ENCODE data around the gene CLPTM1.
"Not testable (repeated sequence)": the region's sequence is repeated elsewhere in the genome, so short reads cannot be mapped to it uniquely, and the experiment has no call there.

Gene CLPTM1

DNA sequence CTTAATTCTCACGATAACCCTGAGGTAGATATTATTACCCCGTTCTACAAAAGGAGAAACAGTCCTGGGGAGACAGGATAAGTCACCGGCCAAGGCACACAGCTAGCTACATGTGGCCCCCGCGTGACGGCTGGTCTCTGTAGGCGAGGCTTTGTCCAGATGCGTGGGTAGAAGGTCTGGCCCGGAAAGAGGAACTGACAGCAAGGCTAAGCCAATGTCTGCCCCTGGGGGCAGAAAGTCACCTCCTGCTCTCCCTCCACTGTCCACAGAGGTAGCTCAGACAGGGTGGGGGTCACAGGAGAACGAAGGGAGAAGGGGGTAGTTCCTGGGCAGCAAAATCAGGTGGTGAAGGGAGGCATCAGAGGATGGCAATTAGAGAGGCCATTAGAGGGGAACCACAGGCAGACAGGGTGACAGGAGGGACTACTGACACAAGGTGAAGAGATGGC lies 11.4 kb upstream of the CLPTM1 start:
- DNase-seq (ENCODE audit: low spot score): no peak

DNA sequence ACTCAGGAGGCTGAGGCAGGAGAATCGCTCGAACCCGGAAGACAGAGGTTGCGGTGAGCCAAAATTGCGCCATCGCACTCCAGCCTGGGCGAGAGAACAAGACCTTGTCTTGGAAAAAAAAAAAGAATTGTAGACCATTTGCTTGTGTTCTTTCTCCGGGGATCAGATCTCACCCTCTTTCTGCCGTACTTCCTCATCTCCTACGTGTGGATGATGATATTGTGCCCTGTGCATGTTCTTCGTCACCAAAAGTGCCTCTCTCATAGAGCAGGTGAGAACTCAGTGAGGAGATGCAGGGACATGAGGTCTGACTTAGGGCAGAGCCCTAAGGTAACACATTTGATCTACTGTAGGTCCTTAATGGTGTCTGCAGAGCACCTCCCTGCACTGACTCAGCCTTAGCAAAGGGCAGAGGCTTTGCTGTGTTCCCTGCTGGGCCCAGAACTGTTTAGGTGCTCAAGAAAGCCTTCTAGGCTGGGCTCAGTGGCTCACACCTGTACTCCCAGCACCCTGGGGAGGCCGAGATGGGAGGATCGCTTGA lies 8.1 kb upstream of the CLPTM1 start:
- DNase-seq (ENCODE audit: low spot score): no peak

DNA sequence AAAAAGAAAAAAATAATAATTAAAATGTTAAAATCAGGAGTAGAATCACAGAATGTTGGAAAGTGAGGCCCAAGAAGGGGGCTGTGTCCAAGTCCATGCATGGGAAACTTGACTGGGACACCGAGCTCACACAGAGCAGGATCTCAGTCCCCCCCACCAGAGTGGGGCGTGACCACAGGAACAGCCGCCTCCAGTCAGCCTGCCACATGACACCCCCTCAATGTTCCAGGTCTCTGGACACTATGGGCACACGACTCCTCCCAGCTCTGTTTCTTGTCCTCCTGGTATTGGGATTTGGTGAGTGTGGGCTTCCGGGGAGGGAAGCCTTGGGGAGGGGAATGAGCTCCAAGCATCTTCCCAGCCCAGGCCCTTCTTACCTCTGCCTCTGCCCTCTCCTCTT lies 6.9 kb upstream of the CLPTM1 start:
- DNase-seq (ENCODE audit: low spot score): no peak

DNA sequence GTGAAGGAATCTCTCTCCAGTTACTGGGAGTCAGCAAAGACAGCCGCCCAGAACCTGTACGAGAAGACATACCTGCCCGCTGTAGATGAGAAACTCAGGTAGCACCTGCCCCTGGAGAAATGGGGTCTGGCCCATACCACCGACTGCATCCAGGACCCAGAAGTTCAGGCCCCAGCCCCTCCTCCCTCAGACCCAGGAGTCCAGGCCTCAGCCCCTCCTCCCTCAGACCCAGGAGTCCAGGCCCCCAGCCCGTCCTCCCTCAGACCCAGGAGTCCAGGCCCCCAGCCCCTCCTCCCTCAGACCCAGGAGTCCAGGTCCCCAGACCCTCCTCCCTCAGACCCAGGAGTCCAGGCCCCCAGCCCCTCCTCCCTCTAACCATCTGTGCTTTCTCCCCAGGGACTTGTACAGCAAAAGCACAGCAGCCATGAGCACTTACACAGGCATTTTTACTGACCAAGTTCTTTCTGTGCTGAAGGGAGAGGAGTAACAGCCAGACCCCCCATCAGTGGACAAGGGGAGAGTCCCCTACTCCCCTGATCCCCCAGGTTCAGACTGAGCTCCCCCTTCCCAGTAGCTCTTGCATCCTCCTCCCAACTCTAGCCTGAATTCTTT lies 6.3 kb upstream of the CLPTM1 start:
- no peak for DNase-seq (ENCODE audit: low spot score)

DNA sequence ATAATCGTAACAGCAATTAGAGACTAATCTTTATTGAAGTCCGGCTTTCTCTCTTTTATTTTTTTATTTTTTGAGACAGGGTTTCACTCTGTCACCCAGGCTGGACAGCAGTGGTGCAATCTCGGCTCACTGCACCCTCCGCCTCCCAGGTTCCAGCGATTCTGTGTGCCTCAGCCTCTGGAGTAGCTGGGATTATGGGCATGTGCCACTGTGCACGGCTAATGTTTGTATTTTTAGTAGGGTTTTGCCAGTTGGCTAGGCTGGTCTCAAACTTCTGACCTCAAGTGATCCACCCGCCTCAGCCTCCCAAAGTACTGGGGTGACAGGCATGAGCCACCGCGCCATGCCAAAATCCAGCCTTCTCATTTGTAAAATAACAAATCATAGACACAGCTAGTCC lies 5.6 kb upstream of the CLPTM1 start:
- DNase-seq (ENCODE audit: low spot score): no peak

DNA sequence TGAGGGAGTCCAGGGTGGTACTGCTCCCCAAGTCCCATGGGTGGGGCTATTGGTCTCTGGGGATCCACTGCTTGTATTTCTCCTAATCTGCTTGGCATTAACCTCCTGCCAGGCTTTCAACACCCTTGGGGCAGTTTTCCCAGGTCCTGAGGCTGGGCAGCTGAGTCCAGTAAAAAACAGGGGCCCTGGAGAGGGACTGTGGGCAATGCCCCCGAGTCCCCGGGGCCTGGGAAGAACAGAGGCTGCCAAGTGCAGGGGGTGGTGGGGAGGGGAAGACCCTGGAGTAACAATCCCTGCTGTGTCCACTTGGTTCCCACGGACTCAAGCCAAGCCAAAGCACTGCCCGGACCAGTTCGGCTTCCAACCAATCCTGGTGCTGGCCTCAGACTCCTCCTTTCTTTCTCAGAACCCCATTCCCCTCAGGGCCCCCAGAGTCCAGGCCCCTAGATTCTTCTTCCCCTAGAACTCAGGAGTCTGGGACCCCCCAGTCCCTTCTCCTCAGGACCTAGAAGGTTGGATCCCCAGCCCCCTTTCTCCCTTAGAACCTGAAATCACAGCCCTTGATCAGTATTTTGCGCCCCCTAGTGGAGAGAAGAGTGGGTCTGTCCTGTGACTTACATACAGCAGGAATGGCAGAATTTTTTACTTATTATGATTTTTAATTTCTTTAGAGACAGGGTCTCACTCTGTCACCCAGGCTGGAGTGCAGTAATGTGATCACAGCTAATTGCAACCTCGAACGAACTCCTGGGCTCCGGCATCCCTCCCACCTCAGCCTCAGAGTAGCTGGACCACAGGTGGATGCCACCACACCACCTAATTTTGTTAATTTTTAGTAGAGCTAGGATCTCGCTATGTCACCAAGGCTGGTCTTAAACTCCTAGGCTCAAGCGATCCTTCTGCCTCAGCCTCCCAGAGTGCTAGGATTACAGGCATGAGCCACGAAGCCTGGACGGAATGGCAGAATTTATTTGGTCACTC lies 3.7 kb upstream of the CLPTM1 start:
- DNase-seq (ENCODE audit: low spot score): peak; percentile 84

DNA sequence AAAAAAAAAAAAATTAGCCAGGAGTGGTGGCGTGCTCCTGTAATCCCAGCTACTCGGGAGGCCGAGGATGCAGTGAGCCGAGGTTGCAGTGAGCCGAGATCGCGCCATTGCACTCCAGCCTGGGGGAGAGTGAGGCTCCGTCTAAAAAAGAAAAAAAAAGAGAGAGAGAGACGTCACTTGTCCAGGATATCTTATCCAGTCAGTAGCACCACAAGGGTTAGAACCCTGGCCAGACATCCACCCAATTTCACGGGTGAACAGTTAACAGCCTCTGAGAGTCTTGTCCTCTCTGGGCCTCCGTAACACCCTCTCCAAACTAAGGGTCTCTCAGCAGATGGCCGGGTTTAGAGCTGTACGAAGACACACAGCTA lies 917 bp upstream of the CLPTM1 start:
- DNase-seq (ENCODE audit: low spot score): no peak

DNA sequence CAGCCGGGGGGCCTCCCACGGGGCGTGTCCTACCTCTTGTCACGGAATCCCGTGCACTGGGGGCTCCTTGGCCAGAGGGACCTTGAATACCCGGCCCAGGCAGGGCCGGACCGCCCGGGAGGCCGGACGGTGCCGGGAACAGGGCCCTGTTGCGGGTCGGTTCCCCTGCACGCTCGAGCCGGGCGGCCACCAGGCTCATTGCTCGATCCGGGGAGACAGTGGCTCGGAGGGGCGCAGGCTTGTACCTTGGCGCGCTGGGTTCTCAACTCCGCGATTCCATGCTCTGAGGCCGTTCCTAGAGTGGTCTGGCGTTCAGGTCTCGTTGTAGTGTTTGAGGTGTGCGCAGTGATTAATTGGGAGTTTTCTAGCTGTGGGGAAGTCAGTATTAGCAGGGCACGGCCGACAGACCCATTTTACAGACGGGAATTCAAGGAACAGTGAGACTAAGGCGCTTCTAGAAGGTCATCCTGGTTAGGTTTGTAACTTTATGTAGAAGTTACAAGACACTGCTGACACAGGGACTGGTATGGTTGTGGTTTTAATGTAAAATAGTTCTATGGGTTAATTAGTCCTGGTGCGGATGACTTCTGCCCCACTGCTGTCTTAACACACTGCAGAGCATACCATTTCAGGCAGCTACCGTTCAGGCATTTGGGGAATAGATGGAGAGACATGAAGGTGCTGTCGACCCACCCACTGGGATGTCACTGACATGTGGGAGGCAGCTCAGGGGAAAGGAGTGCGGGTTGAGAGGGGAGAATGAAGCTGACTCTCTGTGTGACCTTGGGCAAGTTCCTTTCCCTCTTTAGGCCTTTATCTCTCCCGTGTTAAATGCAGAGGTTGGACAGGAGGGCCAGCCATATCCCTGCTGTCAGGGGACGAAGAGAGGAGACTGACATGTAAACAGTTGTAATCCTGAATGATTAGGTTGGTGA lies 592 bp downstream of the CLPTM1 start:
- no peak for DNase-seq (ENCODE audit: low spot score)

DNA sequence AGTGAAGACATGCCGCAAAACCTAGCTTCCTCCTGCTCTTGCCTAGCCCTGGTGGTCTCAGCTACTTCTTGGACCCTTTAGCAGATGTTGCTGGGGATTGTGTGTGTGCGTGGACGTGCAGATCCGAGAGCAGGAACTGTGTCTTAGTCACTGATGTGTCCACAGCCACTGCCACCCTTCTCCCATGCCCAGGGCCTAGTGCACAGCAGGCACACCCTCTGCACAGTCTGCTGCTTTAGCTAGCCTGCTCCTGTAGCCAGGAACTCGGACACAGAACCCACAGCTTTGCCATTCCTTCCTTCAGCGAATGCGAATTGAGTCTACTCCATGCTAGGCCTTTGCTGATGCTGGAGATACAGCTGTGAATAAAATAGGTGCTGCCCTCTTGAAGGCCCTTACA lies 2.3 kb downstream of the CLPTM1 start:
- no peak for DNase-seq (ENCODE audit: low spot score)

DNA sequence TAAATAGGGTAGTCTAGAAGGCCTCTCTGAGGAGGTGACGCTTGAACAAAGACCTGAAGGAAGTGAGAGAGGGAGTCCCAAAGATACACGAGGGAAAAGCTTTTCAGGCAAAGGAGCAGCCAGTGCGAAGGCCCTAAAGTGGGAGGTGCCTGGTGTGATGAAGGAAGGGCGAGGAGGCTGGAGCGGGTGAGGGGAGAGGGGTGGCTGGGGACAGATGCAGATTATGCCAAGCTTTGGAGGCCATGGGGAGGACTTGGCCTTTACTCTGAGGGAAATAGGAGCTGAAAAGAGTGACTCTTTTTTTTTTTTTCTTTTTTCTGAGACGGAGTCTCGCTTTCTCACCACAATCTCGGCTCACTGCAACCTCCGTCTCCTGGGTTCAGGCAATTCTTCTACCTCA lies 2.9 kb downstream of the CLPTM1 start:
- DNase-seq (ENCODE audit: low spot score): no peak

DNA sequence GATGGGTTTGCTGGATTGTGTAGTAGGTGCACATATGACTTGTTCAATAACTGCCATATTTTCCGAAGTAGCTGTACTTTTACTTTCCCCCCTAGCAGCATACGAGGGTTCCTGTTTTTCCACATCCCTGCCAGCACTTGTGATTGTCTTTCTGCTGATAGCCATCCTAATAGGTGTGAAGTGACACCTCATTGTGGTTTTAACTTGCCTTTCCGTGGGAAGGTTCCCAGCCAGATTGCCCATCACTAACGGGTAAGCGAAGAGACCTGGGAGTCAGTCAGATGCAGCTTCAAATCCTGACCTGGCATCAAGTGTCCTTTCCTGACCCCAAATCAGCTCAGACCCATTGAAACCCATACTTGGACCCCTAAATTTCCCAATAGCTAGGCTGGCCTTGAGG lies 4.5 kb downstream of the CLPTM1 start:
- no peak for DNase-seq (ENCODE audit: low spot score)

DNA sequence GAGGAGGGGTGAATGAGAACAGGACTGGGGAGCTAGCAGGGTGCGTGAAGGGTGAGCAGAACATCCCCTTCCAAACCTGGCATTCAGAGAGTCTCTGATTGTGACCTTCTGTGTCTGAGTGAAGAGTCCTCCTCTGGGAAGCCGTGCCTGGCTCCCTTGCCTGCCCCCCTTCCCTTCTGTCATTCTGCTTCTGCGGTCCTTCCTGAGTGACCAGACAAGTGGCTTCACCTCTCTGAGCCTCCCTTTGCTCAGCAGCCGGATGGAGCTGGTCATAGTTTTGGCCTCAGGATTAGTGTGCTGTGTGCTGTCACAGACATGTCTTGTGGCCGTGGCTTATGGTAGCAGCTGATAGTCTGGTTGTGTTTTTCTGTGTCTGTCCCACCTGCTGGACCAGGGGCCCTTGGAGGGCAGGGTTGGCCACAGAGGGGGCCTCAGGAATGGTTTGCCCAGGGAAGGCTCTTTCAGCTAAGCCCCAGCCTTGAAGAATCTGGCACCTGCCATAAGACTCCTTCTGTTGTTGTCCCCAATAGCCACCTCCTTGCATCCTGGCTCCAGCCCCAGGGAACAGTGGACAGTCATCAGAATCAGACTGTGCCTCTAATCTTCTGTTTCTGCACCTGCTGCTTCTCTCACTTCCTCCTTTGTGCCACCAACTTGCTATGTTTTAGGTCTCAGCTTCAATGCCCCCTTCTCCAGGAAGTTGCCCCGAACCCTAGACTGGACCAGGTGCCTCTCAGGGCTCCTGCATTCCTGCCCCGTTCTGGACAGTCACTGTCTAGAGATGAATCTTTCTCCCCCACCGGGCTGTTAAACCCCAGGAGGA lies 5.9 kb downstream of the CLPTM1 start:
- DNase-seq (ENCODE audit: low spot score): no peak

DNA sequence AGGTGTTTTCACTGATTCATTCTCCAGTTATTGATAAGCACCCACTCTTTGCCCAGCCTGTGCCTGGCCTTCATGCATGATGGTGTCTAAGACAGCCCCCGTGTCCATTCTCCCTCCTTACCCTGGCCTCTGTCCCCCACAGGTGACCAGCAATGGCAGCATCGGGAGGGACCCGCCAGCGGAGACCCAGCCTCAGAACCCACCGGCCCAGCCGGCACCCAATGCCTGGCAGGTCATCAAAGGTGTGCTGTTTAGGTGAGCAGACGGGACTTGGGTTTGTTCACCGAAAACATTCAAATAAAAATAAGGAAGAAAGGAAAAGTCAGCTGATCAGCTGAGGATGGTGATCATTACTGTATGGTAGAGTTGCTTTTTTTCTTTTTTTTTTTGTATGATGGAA lies 6.6 kb downstream of the CLPTM1 start:
- DNase-seq (ENCODE audit: low spot score): no peak

DNA sequence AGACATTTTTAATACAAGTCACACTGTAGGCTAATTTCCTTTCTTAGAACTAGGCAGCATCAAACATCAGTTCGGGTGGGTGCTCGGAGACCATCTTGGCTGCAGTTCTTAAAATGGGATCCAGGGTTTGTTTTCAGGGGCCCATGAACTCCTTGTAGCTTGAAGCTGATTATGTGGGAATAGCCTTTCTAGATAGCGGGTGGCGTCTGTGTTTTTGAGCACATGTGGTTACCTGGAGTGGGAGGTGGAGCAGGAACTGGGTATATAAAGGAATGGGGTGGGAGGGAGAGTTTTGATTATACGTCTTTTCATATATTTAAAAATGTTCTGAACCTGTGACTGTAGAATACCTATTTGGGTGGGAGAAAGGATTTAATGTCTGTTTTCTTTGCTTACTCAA lies 12.9 kb downstream of the CLPTM1 start:
- DNase-seq (ENCODE audit: low spot score): no peak

DNA sequence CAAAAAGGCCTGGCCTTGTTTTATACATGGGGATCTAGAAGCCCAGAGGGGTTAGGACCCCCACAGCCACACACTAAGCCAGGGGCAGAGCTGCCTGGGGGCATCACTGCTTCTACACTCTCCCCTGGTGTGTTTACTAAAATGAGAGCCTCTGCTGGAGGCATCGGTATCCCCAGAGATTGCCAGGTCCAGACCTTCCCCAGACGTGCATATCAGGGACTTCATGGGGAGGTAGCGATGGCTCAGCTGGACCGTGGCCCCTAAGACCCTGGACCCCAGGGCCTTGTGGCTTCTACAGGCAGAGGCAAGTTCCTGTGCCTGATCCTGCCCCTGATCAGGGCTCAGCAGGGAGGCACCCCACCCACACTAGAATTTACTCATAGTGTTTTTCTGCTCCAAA lies 13.5 kb downstream of the CLPTM1 start:
- DNase-seq (ENCODE audit: low spot score): no peak

DNA sequence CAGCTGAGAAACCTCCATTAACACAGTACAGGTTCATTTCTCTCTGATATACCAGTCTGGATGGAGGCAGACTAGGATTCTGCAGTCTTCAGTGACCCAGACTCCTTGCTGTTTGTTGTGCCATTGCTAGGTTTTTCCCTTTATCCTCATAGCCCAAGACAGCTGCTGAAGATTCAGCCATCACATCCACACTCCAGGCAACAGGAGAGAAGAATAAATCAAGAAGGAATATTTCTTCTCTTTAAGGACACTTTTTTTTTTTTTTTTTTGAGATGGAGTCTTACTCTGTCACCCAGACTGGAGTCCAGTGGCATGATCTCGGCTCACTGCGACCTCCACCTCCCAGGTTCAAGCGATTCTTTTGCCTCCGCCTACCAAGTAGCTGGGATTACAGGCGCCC lies 14.3 kb downstream of the CLPTM1 start:
- no peak for DNase-seq (ENCODE audit: low spot score)

DNA sequence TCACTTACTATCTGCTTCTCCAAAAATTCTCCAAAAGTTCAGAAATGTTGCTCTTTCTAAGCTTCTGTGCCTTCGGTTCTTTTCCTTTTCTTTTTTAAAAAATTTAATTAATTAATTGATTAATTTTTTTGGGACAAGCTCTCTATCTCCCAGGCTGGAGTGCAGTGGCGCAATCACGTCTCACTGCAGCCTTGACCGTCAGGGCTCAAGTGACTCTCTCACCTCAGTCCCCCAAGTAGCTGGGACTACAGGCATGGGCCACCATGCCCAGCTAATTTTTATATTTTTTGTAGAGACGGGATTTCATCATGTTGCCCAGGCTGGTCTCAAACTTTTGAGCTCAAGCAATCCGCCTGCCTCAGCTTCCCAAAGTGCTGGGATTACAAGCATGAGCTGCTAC lies 16.3 kb downstream of the CLPTM1 start:
- DNase-seq (ENCODE audit: low spot score): not testable (repeated sequence)

DNA sequence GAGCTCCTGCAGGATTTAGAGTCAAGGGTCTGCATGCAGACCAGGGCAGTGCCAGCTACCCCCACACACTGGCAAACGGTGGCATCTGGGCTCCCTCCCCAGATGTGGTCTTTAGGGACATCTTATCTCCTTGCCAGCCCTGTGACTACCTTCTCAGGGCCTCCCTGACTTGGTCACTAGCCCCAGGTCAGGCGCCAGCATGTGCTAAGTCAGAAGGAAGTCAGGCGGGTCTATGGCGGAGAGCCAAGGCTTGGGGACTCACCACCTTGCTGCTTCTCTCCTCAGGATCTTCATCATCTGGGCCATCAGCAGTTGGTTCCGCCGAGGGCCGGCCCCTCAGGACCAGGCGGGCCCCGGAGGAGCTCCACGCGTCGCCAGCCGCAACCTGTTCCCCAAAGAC lies 17.6 kb downstream of the CLPTM1 start:
- DNase-seq (ENCODE audit: low spot score): no peak

DNA sequence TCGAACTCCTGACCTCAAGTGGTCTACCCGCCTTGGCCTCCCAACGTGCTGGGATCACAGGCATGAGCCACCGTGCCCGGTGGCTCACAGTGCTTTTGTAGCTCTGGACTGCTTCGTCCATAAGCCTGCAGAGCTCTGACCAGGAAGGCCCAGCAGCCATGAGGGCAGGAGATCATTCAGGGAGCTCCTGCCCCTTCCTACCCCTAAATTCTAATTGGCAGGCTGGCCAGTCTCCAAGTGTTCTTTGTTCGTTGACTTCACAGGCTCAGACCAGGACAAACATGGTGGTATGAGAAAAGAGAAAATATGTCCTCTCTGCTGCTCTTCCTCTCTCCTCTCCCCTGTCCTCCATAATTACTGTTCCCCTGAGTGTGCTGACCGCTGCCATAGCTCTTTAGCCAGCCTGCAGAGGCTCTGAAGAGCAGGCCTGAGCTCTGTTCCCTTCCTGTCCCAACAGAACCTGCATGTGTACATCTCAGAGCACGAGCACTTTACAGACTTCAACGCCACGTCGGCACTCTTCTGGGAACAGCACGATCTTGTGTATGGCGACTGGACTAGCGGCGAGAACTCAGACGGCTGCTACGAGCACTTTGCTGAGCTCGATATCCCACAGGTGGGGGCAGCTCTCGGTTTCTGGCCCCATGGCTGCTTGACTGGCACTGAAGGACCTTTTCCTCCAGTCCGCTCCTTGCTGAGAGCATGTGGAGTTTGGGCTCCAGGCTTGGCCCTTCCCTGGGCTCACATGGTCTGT lies 19.0 kb downstream of the CLPTM1 start:
- DNase-seq (ENCODE audit: low spot score): no peak

DNA sequence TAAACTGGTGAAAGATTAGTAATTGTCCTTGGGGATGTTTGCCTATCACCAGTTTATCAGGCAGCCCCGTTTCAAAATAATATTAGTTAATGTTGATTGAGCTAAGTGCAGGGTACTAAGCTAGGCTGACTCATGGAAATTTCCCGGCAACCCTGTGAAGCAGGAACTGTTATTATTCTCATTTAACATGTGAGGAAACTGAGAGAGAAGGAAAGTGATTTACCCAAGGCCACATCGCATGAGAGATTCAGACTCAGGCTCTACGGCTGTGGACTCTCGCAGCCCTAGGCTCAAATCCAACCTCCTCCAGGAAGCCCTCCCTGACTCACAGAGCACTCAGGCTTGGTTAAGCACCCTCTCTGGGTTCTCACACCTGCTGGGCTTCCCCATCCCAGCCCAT lies 19.7 kb downstream of the CLPTM1 start:
- no peak for DNase-seq (ENCODE audit: low spot score)

DNA sequence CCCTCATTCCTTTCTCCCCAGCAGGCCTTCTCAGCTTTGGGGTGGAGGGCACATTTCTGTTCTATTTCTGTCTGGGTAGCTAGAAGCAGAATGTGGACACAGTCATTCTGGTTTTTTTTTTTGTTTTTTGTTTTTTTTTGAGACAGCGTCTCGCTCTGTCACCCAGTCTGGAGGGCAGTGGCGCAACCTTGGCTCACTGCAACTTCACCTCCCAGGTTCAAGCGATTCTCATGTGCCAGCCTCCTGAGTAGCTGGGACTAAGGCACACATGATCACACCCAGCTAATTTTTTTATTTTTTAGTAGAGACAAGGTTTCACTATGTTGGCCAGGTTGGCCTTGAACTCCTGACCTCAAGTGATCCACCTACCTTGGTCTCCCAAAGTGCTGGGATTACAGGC lies 20.3 kb downstream of the CLPTM1 start:
- DNase-seq (ENCODE audit: low spot score): no peak

All from HuH-7.5 (cell line).